IPS DF 6.9 (cell line): Measurements from ENCODE around the gene B3GNT5.

Source experiments
- DNase-seq: peaks from one replicate; pipeline ENCODE4 v3.0.0-alpha.2; 2013; ENCODE audit warnings: low read depth, low spot score
- H3K27ac ChIP-seq: one replicate; pipeline ENCODE4 v1.5.1; 2013; ENCODE audit warnings: low read length, control low read depth
- H3K27me3 ChIP-seq: 2 replicates; pipeline ENCODE4 v1.6.1; 2013; ENCODE audit warnings: mild to moderate bottlenecking, low read length; ENCODE audit not compliant: control insufficient read depth, insufficient read depth
- H3K36me3 ChIP-seq: 2 replicates; pipeline ENCODE4 v1.6.1; 2013; ENCODE audit warnings: low read length; ENCODE audit not compliant: control insufficient read depth, insufficient read depth
- H3K4me1 ChIP-seq: 2 replicates; pipeline ENCODE4 v1.6.1; 2013; ENCODE audit warnings: low read length; ENCODE audit not compliant: control insufficient read depth, insufficient read depth
- H3K4me3 ChIP-seq: 2 replicates; pipeline ENCODE4 v1.5.1; 2013; ENCODE audit warnings: mild to moderate bottlenecking, low read length
- H3K9me3 ChIP-seq: 2 replicates; pipeline ENCODE4 v1.6.1; 2013; ENCODE audit warnings: low read length, inconsistent platforms; ENCODE audit not compliant: control insufficient read depth, insufficient read depth
- WGBS: extraction: QIAGEN DNeasy Blood & Tissue Kit; methylation state at CpG from one replicate; pipeline ENCODE4 v1.1.7; 2013; ENCODE audit warnings: mixed read lengths, missing lambda C conversion rate; ENCODE audit not compliant: insufficient read length, insufficient coverage; 5-methylcytosine and 5-hydroxymethylcytosine counted together

Gene B3GNT5

DNA sequence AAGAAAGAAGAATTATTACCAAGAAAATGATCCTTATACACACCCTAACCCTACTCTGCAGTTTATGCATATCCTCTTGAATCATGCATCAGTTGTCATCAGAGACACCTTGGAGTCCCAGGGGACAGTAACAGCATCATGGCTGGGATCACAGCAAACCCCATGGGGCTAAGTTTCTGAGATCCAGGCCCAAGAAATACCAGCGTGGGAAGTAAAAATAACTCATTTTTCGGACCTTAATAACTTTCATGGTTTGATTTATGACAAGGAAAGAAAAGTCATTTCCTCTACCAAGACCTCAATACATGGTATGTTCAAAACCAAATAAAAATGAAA lies 38.8 kb upstream of the B3GNT5 start:
- Histone ChIP-seq H3K27ac (no peak overlapping the region), H3K4me3 (no peak overlapping the region), H3K4me1 (no peaks in the 10 kb centered on the region), H3K9me3 (no peaks in the 10 kb centered on the region), H3K27me3 (no peaks in the 10 kb centered on the region), H3K36me3 (no peaks in the 10 kb centered on the region)
- WGBS, result no CpG with 5 or more reads among the region's 2 CpGs
- no peak for DNase-seq

DNA sequence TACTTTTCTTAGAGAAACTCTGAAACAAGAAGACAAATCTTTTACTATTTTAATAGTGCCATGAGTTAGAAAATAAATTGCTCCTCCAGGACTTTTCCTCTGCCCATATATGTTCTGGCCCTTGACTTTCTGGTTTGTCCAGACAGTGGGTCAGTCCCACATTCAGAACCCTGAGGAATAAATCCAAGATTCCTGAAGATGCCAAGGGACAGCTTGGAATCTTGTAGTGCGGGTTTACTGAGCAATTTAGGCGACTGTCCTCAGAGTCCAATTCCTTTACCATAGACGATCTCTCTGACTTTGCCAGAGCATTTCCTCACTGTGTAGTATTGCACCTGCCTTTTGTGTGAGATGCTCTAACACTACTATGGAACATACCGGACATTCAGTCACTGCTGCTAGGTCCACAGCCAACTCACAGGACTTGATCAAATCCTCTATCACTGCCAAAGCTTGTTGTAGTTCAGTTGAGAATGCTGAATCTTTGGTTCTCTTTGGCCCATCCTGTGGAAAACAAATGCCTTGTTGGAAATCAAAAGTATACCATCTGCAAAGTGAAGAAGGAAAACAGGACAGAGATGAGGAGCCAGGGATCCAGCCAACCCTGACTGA lies 37.4 kb upstream of the B3GNT5 start:
- H3K4me1 ChIP-seq, result no peaks in the 10 kb centered on the region
- H3K9me3 ChIP-seq, result no peaks in the 10 kb centered on the region
- H3K36me3 ChIP-seq, result no peaks in the 10 kb centered on the region
- no peak overlapping the region for H3K4me3 ChIP-seq
- H3K27ac ChIP-seq, result no peak overlapping the region
- no peak for DNase-seq
- no CpG with 5 or more reads among the region's 4 CpGs for WGBS
- H3K27me3 ChIP-seq, result no peaks in the 10 kb centered on the region

DNA sequence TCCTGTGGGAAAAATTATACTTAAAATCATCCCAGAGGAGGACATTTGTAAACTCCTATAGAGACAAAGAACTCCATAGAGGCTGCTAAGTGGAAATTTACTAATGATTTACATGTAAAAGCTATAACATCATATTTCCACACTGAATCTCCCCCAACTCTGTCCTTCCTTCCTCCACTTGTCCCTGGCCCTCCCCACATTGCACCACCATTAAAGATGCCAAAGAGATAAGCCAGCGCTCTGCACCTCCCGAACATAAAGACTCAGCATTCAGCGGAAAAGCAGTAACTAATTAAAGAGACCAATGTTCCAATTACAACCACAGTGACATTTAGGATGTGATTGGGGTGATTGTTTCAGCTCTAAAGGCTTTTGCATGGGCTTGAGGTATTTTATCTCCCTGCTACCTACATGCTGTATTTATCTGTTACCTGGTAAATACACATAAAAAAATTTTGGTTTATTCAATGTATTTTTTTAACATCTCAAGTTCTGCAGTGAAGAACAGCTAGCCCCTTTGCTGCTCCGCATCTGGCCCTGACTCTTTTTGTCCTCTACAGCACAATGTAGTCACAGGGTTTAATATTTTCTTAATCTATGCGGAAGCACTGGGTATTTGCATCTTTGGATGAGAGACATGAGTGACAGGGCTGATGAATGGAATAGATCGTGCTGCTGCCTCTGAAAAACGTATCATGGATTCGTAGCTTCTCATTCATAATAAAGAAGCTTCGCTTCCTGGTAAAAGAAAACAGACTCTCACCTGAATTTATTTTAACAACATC lies 35.3 kb upstream of the B3GNT5 start:
- Histone ChIP-seq H3K9me3 (no peaks in the 10 kb centered on the region), H3K4me1 (no peaks in the 10 kb centered on the region), H3K36me3 (no peaks in the 10 kb centered on the region), H3K27ac (no peak overlapping the region), H3K4me3 (no peak overlapping the region), H3K27me3 (no peaks in the 10 kb centered on the region)
- WGBS, result no CpG with 5 or more reads among the region's 9 CpGs
- no peak for DNase-seq

DNA sequence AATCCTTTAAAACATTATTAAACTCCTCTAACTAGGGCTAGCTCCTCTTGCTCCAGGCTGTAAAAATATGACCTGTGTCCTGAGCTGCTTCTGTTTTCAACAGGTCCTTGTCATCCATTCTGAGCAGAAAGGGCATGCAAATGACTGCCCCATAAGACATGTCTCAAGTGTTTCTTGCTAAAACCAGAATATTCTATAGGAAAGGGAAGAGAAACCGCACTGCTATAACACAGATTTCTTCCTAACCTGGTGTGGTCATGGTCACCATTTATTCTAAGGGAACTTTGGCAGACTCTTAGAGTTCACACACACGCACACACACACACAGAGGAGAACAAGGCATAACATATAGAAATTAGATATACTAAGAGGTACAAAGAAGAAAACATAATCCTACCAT lies 34.2 kb upstream of the B3GNT5 start:
- Histone ChIP-seq H3K4me1 (no peaks in the 10 kb centered on the region), H3K4me3 (no peak overlapping the region), H3K36me3 (no peaks in the 10 kb centered on the region), H3K9me3 (no peaks in the 10 kb centered on the region), H3K27ac (no peak overlapping the region), H3K27me3 (no peaks in the 10 kb centered on the region)
- WGBS, result no CpG with 5 or more reads among the region's 2 CpGs
- DNase-seq, result no peak

DNA sequence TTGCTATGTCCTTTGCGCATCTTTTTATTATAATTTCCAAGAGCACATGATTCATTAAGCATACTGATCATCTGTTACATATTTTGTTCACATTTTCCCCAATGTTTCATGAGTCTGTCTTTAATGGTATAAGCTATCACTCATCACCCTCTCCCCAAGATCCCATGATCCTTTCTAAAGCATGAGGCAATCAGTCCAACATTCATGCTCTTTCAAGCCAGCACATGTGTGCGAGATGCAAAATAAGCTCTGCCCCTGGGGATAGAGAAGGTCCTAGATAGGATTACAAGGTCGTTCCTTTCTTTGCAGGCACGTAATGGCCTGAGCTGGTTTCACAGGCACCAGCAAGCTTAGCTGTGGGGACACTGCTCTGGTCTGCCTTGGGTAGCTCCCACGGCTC lies 32.2 kb upstream of the B3GNT5 start:
- no peak overlapping the region for H3K27ac ChIP-seq
- WGBS, result no CpG with 5 or more reads among the region's 5 CpGs
- no peaks in the 10 kb centered on the region for H3K27me3 ChIP-seq
- H3K4me3 ChIP-seq, result no peak overlapping the region
- DNase-seq, result no peak
- H3K36me3 ChIP-seq, result no peaks in the 10 kb centered on the region
- H3K4me1 ChIP-seq, result no peaks in the 10 kb centered on the region
- no peaks in the 10 kb centered on the region for H3K9me3 ChIP-seq

DNA sequence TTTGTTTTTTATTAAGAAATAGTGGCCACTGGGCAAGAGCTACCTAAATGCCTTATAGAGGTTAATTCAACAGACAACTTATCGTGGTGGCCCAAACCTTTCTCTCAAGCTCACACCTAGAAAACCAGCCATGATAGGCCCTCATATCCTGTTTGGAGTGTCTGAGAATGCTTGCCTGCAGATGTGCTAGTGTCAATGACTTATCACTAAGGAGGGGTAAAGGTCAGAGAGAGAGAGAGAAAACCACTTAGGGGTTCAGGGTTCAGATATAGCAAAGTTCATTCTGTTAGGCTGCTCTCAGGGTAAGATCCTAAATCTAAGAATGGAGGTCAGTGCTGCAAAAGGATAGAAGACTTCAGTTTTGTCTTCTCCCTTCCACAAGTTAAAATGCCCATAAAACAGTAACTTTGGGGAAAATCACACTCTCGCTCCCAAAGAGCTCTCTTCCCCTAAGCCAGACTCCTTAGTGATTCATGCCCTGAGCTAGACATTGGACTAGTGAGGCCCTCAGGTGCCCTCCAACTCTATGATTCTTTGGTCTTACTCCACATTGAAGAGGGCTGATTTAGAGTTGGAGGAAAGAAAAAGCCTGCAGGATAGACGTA lies 30.3 kb upstream of the B3GNT5 start:
- H3K4me1 ChIP-seq, result no peaks in the 10 kb centered on the region
- no peaks in the 10 kb centered on the region for H3K27me3 ChIP-seq
- WGBS, result no CpG with 5 or more reads among the region's 3 CpGs
- H3K4me3 ChIP-seq, result no peak overlapping the region
- H3K36me3 ChIP-seq, result no peaks in the 10 kb centered on the region
- no peaks in the 10 kb centered on the region for H3K9me3 ChIP-seq
- no peak for DNase-seq
- H3K27ac ChIP-seq, result no peak overlapping the region

DNA sequence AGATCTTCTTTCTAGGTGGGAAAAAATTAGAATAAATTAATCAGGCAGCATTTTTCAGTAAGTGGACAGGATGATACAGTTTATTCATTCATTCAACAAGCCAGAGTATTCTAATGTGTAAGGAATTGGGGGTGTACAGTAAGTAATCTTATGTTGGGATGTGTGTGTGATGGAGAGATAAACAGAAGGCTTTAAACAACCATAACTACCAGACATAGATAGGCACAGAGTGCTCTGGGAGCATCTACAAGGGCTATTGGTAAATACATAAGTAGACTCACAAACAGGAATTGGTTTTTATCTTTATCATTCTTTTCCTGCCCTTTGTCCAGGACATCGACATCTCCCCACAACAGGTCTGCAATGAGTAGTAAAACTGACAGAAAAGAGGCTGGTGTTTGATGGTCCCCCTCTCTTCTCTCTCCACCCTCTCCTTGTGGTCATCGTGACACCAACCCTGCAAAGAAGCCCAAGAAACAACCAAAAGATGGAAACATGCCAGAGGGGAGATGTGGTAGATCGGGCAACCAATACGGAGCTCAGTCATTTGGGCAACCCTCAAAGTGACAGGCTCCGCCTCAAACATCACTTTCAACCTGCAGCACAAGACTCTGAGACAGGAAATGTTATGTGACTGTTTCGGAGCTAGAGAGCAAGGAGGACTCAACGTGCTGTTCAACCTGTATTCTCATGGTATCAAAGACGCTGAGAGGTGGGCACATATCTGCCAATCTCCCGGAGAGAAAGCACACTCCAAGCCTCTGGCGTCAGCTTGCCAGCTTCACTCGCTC lies 28.7 kb upstream of the B3GNT5 start:
- no peak for DNase-seq
- H3K27me3 ChIP-seq, result no peaks in the 10 kb centered on the region
- no peak overlapping the region for H3K27ac ChIP-seq
- H3K9me3 ChIP-seq, result no peaks in the 10 kb centered on the region
- H3K36me3 ChIP-seq, result no peaks in the 10 kb centered on the region
- no peaks in the 10 kb centered on the region for H3K4me1 ChIP-seq
- WGBS, result no CpG with 5 or more reads among the region's 11 CpGs
- H3K4me3 ChIP-seq, result no peak overlapping the region

DNA sequence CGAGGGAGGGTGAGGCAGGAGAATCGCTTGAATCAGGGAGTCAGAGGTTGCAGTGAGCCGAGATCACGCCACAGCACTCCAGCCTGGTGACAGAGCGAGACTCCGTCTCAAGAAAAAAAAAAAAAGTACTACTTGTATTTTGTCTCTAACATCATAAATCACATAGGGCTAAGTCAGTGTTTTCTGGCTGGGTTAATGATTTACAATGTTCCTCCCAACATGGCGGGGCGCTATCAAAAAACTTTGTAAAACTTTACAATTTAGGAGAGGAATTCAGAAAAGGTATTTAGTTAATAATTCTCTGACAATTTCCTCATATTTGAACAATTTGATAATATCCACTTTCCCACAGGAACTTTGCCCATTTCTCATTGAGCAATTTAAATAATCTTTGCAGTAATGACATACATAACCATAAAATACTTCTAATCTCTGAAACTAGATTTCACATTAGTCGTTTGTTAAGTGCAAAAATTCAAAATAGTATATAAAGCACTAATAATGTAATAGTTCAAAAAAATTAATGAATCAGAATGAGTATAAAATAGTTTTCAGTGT lies 26.6 kb upstream of the B3GNT5 start:
- Histone ChIP-seq H3K9me3 (no peaks in the 10 kb centered on the region), H3K4me1 (no peaks in the 10 kb centered on the region), H3K4me3 (no peak overlapping the region), H3K36me3 (no peaks in the 10 kb centered on the region), H3K27me3 (no peaks in the 10 kb centered on the region), H3K27ac (no peak overlapping the region)
- WGBS, result 100% methylated on average over 1 of the region's 9 CpGs
- DNase-seq, result no peak

DNA sequence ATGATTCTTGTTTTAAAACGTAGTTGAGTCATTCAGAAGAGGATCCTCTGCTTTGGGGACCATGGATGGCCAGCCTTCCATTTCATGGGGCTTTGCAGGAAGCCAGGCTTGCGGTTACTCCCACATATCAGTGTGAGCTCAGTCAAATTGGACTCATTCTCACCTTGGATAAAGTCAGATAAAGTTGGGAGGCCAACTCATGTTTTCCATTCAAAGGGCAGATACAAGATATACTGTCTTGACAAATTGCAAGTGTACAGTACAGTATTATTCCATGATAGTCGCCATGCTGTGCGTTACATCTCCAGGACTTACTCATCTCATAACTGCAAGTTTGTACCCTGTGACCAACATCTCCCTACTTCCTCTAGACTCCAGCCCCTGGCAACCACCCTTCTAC lies 25.5 kb upstream of the B3GNT5 start:
- DNase-seq, result no peak
- no peaks in the 10 kb centered on the region for H3K36me3 ChIP-seq
- H3K4me3 ChIP-seq, result no peak overlapping the region
- no peaks in the 10 kb centered on the region for H3K9me3 ChIP-seq
- no peaks in the 10 kb centered on the region for H3K27me3 ChIP-seq
- H3K27ac ChIP-seq, result no peak overlapping the region
- no CpG with 5 or more reads among the region's 4 CpGs for WGBS
- no peaks in the 10 kb centered on the region for H3K4me1 ChIP-seq

DNA sequence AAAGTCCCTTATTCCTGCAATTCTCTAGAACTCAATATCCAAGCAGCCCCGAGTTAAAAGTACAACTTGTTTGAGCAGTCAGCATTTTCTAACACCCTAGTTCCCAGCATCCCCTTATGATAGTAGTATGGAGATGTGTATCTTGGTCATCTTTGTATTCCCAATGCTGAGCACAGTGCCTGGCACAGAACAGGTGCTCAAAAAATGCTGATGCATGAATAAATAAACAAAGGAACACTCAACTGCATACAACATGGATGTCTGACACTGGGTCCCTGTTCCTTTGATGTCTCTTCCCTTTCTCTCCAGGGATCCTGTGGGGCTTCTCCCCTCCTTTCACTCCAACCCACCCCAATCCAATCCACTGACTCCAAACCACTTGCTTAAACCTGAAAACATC lies 23.9 kb upstream of the B3GNT5 start:
- no CpG with 5 or more reads among the region's 1 CpG for whole genome bisulfite sequencing
- DNase-seq, result no peak
- Histone ChIP-seq H3K4me1 (no peaks in the 10 kb centered on the region), H3K9me3 (no peaks in the 10 kb centered on the region), H3K27me3 (no peaks in the 10 kb centered on the region), H3K4me3 (no peak overlapping the region), H3K36me3 (no peaks in the 10 kb centered on the region), H3K27ac (no peak overlapping the region)
